CD4-positive, alpha-beta T cell (primary cell): Measurements from ENCODE around the gene CTR9. TPM values are rescaled to one million over a fixed set of nuclear protein-coding genes. Genes with fewer than 3 reads are reported as not detected.

Experiments
- ATAC-seq: fragments of 200-7000 bp; cut with Tn5 transposase; one replicate; pipeline ENCODE4 v1.10.0; 2022; ENCODE audit warnings: mild to moderate bottlenecking; ENCODE audit not compliant: poor library complexity
- CTCF ChIA-PET: fragments of 350-600 bp; sonication (Branson Sonifier 250); formaldehyde crosslinking; loops from one replicate; lab custom pipeline; 2021; ENCODE audit warnings: antibody characterized with exemption, inconsistent platforms; lab: Charles Lee
- POLR2A ChIA-PET: fragments of 350-600 bp; sonication (Branson Sonifier 250); formaldehyde crosslinking; loops from one replicate; lab custom pipeline; 2021; ENCODE audit warnings: antibody characterized with exemption, inconsistent platforms; lab: Charles Lee
- DNase-seq, 14 experiments: peaks; one replicate each; pipeline ENCODE4 v3.0.0-alpha.2; 2013 to 2020; ENCODE audit warnings: mixed read lengths in 2 of 14
- H3K27ac ChIP-seq, 2 donors: one replicate each; pipeline versions ENCODE4 v1.5.1 to v1.7.0; 2013; ENCODE audit warnings: low read length in 2 of 2, low read depth in 1 of 2, mild to moderate bottlenecking in 1 of 2
- H3K27me3 ChIP-seq, 2 experiments: 1 replicate in 1 of 2; 2 replicates in 1 of 2; pipeline versions ENCODE4 v1.6.1 to v1.7.0; 2013; ENCODE audit warnings: low read length in 2 of 2, control low read depth in 1 of 2, mild to moderate bottlenecking in 1 of 2, moderate library complexity in 1 of 2; ENCODE audit not compliant: insufficient read depth in 2 of 2, control insufficient read depth in 1 of 2
- H3K36me3 ChIP-seq: one replicate; pipeline ENCODE4 v1.6.1; 2013; ENCODE audit warnings: low read length, control low read depth; ENCODE audit not compliant: insufficient read depth
- H3K4me1 ChIP-seq: one replicate; pipeline ENCODE4 v1.6.1; 2013; ENCODE audit warnings: low read length, control low read depth; ENCODE audit not compliant: insufficient read depth
- H3K4me3 ChIP-seq: one replicate; pipeline ENCODE4 v1.5.1; 2013; ENCODE audit warnings: mild to moderate bottlenecking, low read length, moderate library complexity
- H3K9me3 ChIP-seq, 2 experiments: 1 replicate in 1 of 2; 2 replicates in 1 of 2; pipeline versions ENCODE4 v1.6.1 to v1.7.0; 2013; ENCODE audit warnings: low read length in 2 of 2, mild to moderate bottlenecking in 2 of 2, control low read depth in 1 of 2, moderate library complexity in 1 of 2; ENCODE audit not compliant: control insufficient read depth in 1 of 2, insufficient read depth in 1 of 2
- H3K27ac Mint-ChIP-seq: one replicate; pipeline ENCODE4 v1.8.0; 2020; ENCODE audit warnings: mixed read lengths
- H3K27me3 Mint-ChIP-seq: one replicate; pipeline ENCODE4 v1.8.0; 2021; ENCODE audit warnings: mixed read lengths
- H3K36me3 Mint-ChIP-seq: one replicate; pipeline ENCODE4 v1.8.0; 2021; ENCODE audit warnings: low read depth, mixed read lengths
- H3K4me1 Mint-ChIP-seq: one replicate; pipeline ENCODE4 v1.8.0; 2021; ENCODE audit warnings: low read depth, mixed read lengths
- H3K4me3 Mint-ChIP-seq: one replicate; pipeline ENCODE4 v1.8.0; 2020; ENCODE audit warnings: mild to moderate bottlenecking, mixed read lengths
- H3K9me3 Mint-ChIP-seq: one replicate; pipeline ENCODE4 v1.8.0; 2020; ENCODE audit warnings: mixed read lengths
- intact Hi-C, 2 experiments: fragments of 100-400 bp; cut with DNase I in 1 of 2; cut with micrococcal nuclease in 1 of 2; formaldehyde crosslinking; loops; one replicate each; pipeline versions ENCODE4 v1.15.1 to v1.9.0; 2023 to 2025; cut with DNase I, micrococcal nuclease
- total RNA-seq, 174 experiments: library from RNA in 2 of 174; stranded (reverse) in 2 of 174; gene quantifications; one replicate each; pipeline ENCODE4 v1.2.3 and lab custom pipeline; 2021 to 2026
- TF ChIP-seq, protein P1 (sequence below): fragments of 200-600 bp; IDR thresholded peaks from one replicate; pipeline ENCODE4 v1.8.0; 2022; ENCODE audit warnings: antibody characterized with exemption, mild to moderate bottlenecking

Gene CTR9
- total RNA-seq, 2 experiments from 2014 or later, result 34.0 to 34.7 TPM

DNA sequence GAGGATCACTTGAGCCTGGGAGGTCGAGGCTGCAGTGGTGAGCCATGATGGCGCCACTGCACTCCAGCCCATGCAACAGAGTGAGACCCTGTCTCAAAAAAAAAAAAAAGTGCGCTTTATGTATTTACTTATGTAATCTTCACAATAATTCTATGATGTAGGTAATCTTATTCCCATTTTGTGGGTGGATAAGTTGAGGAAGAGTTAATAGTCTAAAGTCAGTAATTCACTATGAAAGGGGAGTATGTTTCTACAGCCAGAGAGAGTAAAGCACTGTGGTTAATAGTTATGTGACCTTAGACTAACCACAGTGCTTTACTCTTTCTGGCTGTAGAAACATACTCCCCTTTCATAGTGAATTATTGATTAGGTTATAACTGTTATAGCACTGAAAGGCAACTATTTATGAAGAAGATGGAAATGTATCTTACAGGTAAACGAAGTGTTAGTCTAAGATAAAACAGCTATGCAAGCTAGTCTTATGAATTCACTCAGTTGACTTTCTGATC, 11.9 kb downstream of the CTR9 start:
- H3K36me3 ChIP-seq, result peaks cover 84% of the 10 kb centered on the region
- POLR2A ChIA-PET, result interaction anchor here (1.0 kb wide), 1 partner anchor 46 kb away, joined by 4 read pairs; the partner anchor contains the start of gene EIF4G2
- CTCF ChIA-PET, result no interaction called here

DNA sequence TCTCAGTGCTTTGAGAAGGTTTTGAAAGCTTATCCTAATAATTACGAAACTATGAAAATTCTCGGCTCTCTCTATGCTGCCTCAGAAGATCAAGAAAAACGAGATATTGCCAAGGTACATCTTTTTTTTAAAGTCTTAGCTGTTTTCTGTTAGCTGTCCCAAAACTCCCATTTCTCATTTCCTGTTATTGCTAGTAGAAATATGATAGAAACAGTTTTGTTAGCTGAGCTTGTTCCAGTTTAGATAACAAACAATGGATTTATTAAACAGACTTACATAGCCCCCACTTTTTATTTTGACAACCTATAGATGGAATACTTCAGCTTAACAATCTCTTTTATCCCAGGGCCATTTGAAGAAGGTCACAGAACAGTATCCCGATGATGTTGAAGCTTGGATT, 12.7 kb downstream of the CTR9 start:
- Histone ChIP-seq H3K27ac (no peak overlapping the region), H3K9me3 (no peaks in the 10 kb centered on the region), H3K27me3 (no peaks in the 10 kb centered on the region), H3K4me3 (no peak overlapping the region), H3K4me1 (no peaks in the 10 kb centered on the region), H3K36me3 (peaks cover 80% of the 10 kb centered on the region)
- ChIA-PET CTCF (no interaction called here), POLR2A (interaction anchor here (1.0 kb wide), 1 partner anchor 45 kb away, joined by 4 read pairs; the partner anchor contains the start of gene EIF4G2)
- ATAC-seq (no peak), DNase-seq (no peak)
- intact Hi-C loops, result loop anchor here in 1 of 2 experiments (5.0 kb wide), 1 partner anchor 34 kb away; no protein-coding TSS in a partner anchor
- no peaks in the 10 kb centered on the region for H3K4me1 Mint-ChIP-seq
- no peaks in the 10 kb centered on the region for H3K27me3 Mint-ChIP-seq
- H3K9me3 Mint-ChIP-seq, result no peaks in the 10 kb centered on the region
- no peak overlapping the region for H3K4me3 Mint-ChIP-seq
- TF ChIP-seq, protein P1, sequence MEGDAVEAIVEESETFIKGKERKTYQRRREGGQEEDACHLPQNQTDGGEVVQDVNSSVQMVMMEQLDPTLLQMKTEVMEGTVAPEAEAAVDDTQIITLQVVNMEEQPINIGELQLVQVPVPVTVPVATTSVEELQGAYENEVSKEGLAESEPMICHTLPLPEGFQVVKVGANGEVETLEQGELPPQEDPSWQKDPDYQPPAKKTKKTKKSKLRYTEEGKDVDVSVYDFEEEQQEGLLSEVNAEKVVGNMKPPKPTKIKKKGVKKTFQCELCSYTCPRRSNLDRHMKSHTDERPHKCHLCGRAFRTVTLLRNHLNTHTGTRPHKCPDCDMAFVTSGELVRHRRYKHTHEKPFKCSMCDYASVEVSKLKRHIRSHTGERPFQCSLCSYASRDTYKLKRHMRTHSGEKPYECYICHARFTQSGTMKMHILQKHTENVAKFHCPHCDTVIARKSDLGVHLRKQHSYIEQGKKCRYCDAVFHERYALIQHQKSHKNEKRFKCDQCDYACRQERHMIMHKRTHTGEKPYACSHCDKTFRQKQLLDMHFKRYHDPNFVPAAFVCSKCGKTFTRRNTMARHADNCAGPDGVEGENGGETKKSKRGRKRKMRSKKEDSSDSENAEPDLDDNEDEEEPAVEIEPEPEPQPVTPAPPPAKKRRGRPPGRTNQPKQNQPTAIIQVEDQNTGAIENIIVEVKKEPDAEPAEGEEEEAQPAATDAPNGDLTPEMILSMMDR, result no peak
- no peak overlapping the region for H3K27ac Mint-ChIP-seq
- H3K36me3 Mint-ChIP-seq, result no peaks in the 10 kb centered on the region

More for the DNA sequence above, 11.9 kb downstream of the CTR9 start:
- DNase-seq (no peak), ATAC-seq (no peak)
- TF ChIP-seq, protein P1, result no peak
- no peak overlapping the region for H3K27ac ChIP-seq
- no peaks in the 10 kb centered on the region for H3K9me3 Mint-ChIP-seq
- H3K27ac Mint-ChIP-seq, result no peak overlapping the region
- no peaks in the 10 kb centered on the region for H3K4me1 ChIP-seq
- no peaks in the 10 kb centered on the region for H3K27me3 ChIP-seq
- no peaks in the 10 kb centered on the region for H3K9me3 ChIP-seq
- no peaks in the 10 kb centered on the region for H3K36me3 Mint-ChIP-seq
- no peak overlapping the region for H3K4me3 Mint-ChIP-seq
- no peaks in the 10 kb centered on the region for H3K27me3 Mint-ChIP-seq
- H3K4me3 ChIP-seq, result no peak overlapping the region
- intact Hi-C loops, result loop anchor here in 1 of 2 experiments (5.0 kb wide), 1 partner anchor 34 kb away; no protein-coding TSS in a partner anchor
- no peaks in the 10 kb centered on the region for H3K4me1 Mint-ChIP-seq

DNA sequence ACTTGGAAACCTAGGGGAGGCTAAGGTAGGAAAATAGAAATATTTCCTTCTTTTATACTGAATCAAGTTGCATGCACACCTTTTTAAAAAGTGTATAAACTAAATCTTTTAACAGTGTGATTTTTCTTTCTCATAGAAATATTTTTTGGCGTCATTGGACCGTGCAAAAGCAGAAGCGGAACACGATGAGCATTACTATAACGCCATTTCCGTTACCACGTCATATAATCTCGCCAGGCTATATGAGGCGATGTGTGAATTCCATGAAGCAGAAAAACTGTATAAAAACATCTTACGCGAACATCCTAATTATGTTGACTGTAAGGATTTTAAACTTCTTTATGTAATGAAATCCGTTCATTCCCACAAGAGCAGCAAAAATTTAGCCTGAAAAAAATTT, 13.4 kb downstream of the CTR9 start:
- Mint-ChIP-seq H3K4me3 (no peak overlapping the region), H3K27ac (no peak overlapping the region), H3K9me3 (no peaks in the 10 kb centered on the region), H3K4me1 (no peaks in the 10 kb centered on the region), H3K27me3 (no peaks in the 10 kb centered on the region), H3K36me3 (no peaks in the 10 kb centered on the region)
- TF ChIP-seq, protein P1, result no peak
- Histone ChIP-seq H3K27ac (no peak overlapping the region), H3K9me3 (no peaks in the 10 kb centered on the region), H3K36me3 (peaks cover 80% of the 10 kb centered on the region), H3K4me3 (no peak overlapping the region), H3K27me3 (no peaks in the 10 kb centered on the region), H3K4me1 (no peaks in the 10 kb centered on the region)
- CTCF ChIA-PET, result no interaction called here
- no peak for DNase-seq
- ATAC-seq, result no peak
- intact Hi-C loops, result loop anchor here in 1 of 2 experiments (5.0 kb wide), 1 partner anchor 33 kb away; no protein-coding TSS in a partner anchor
- POLR2A ChIA-PET, result no interaction called here
